GM18502 (cell line): ENCODE measurements around the gene NR2C1.
"Not testable (repeated sequence)": the region's sequence is repeated elsewhere in the genome, so short reads cannot be mapped to it uniquely, and the experiment has no call there.

Experiments used
- ATAC-seq: cut with Tn5 transposase; IDR thresholded peaks from one replicate; pipeline ENCODE4 v1.9.1; 2021; ENCODE audit warnings: mild to moderate bottlenecking; ENCODE audit not compliant: unreplicated experiment, poor library complexity

The NR2C1 gene

GRCh38 chr12:95072900-95073697 is at the start of gene NR2C1:
TSS of gene NR2C1 (minus strand) at chr12:95073618. CDS start at chr12:95067384, 6,234 bp downstream.
- peak; percentile 95 for ATAC-seq

DNA sequence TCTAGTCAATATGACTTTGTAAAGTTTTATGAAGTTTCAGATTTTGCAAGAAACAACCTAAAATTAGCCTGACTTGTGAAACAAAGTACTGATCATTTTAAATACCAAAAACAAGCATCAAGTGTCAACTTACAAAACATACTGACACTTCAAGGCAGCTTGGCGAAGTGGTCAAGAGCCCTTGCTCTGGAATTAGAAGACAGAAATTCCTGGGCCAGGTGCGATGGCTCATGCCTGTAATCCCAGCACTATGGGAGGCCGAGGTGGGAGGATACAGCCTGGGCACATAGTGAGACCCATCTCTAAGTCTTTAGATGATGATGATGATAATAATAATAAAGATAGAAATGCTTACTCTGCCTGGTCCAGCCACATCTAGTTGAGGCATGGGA is 45.4 kb upstream of the NR2C1 start:
- no peak for ATAC-seq

DNA sequence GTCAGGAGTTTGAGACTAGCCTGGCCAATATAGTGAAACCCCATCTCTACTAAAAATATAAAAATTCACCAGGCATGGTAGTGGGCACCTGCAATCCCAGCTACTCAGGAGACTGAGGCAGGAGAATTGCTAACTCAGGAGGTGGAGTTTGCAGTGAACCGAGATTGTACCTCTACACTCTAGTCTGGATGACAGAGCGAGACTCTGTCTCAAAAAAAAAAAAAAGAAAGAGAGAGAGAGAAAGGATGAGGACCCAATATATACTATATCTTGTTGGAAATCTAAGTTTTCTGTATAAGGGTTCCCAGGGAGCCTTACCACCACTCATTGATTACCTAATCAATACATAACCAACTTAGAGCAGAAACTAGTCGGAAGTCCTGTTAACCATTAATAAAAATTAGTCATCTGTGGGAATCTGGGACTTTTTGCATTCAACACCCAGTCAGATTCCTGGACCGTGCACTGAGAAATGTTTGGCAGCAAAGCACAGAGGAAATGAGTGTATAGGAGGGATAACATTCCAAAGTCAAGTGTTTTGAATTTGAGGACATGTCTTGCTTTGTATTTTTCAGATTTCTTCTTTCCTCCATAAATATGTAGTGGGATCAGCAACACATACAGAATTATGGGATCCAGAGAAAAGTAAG is 44.8 kb upstream of the NR2C1 start:
- no peak for ATAC-seq

GRCh38 chr12:95117178-95117599 is 43.8 kb upstream of the NR2C1 start:
- ATAC-seq: peak; percentile 87

DNA sequence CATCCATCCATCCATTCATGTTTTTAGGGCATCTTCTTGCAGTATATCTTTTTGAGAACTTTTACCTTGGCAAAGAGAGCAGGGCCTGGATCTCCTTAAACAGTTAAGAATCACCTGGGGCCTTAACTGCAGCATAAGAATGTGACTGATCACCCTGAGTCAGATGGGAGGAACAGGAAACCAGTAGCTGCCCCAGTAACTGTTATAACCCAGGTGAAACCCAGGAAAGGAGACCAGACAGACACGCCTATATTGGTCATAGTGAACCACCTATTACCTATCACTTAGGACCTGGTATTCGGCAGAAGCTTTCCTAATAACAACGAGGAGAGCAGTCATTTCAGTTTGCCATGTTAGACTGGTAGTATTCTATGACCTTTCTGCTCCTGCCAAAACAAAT is 43.4 kb upstream of the NR2C1 start:
- peak; percentile 74 for ATAC-seq

- no peak for ATAC-seq
Measured at GRCh38 chr12:95116341-95116740, 42.9 kb upstream of the NR2C1 start.

- ATAC-seq: no peak
Measured at GRCh38 chr12:95115641-95116040, 42.2 kb upstream of the NR2C1 start.

GRCh38 chr12:95114766-95115405 is 41.5 kb upstream of the NR2C1 start:
- no peak for ATAC-seq

DNA sequence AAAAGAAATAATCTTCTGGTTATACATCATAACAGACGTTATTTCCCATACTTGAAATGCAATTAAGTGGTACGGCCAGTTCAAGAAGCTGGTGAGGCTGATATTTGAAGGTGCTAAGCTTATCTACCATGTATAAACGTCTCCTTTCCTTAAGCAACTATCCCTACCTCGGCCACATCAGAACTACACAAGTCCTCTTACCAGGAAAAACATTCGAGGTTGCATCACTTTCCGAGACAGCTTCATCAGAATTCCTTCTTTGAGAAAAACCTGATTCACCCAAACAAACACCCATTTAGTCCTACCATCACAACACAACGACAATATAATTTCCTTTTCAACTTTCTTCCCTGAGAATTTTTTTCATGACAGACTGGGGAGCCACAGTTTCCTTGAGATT is 33.9 kb upstream of the NR2C1 start:
- no peak for ATAC-seq

- ATAC-seq: no peak
Measured at GRCh38 chr12:95105540-95105939, 32.1 kb upstream of the NR2C1 start.

GRCh38 chr12:95104919-95105452 is 31.6 kb upstream of the NR2C1 start:
- no peak for ATAC-seq

DNA sequence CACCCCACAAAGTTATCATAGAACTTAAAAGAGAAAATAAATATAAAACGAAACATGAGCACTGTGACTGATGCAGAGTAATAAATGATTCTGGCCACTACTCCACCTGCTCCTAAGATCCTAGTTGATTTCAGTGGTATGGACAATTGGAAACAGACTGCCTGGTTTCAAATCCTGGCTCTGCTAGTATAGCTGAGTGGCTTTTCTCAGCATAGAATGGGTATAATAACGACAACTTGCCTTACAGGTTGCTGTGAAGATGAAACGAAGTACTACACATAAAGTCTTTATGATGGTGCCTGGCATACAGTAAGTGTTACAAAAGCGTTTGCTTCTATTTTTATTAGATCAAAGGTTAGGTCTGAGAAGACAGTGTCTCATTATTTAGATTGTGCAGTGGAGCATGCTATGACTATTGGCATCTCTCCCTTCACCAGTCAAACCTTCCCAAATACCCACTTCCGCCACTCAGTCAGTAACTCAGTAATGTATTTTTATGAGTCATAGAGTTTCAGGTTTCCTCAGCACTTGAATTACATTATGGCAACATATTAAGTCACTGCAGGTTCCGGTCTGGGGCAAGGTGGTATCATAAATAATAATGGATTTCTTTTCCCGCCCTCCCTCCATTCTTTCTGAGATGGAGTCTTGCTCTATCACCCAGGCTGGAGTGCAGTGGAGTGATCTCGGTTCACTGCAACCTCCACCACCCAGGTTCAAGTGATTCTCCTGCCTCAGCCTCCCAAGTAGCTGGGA is 29.7 kb upstream of the NR2C1 start:
- peak; percentile 97 for ATAC-seq

GRCh38 chr12:95101957-95102356 is 28.5 kb upstream of the NR2C1 start:
- not testable (repeated sequence) for ATAC-seq

DNA sequence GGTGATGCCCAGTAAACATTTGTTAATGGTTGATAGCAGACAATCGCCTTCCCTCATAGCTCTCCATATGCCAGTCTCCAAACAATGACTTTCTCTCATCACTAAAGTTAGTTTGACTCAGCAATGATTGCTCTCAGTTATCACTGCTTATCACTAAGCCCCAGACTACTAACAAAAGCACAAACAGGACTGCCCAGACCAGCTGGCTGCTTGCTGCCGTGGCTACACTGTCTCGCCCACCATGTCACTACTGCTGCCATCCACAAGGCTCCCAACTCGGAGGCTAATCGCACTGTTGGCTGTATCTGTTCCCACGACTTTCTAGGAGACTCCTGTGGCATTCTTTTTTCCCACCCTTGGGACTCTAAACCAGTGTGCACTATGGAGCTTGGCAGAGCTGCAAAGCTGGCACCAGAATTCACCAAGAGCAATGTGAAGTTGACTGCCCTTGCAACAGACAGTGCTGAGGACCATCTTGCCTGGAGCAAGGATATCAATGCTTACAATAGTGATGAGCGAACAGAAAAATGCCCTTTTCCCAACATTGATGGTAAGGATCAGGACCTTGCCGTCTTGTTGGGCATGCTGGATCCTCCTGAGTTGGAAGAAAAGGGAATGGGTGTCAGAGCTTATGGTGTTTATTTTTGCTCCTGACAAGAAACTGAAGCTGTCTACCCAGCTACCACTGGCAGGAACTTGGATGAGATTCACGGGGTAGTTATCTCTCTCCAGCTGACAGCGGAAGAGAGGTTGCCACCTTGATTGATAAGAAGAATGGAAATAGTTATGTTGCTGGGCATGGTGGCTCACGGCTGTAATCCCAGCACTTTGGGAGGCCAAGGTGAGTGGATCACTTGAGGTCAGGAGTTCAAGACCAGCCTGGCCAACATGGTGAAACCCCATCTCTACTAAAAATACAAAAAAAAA is 27.1 kb upstream of the NR2C1 start:
- no peak for ATAC-seq

DNA sequence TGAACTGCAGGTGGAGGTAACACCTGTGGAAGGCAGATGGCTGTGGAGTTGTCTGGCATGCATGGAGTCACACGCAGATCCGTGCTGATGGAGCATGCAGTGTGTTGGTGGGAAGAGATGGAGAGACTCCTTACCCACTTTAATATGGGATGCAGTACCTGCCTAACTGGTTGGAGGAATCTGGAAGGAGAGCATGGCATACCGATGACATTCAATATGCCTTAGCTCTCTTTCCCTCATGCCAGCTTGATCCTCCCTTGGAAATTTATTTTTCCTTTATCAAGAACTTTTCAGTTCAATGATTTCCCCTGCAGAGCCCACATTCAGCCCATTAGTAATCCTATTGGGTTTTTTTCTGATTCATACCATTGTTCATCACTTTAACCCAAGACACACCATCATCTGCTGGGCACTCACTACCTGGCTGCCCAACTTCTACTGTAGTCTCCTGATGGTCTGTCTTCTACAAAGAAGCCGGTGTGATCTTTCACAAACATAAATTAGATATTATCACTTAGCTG is 25.9 kb upstream of the NR2C1 start:
- no peak for ATAC-seq

GRCh38 chr12:95096852-95097251 is 23.4 kb upstream of the NR2C1 start:
- no peak for ATAC-seq

GRCh38 chr12:95096378-95096777 is 23.0 kb upstream of the NR2C1 start:
- ATAC-seq: no peak

DNA sequence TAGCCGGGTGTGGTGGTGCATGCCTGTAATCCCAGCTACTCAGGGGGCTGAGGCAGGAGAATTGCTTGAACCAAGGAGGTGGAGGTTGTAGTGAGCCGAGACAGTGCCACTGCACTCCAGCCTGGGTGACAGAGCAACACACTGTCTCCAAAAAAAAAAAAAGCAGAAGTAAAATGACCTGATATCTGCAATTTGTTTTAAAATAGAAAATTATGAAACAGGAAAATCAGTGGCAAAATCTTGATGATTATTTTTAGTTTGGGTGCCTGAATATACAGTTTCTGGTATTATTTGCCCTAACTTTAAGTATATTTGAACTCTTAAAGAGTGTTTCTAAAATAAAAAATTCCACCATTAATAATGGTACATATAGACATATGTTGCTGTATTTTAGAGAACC is 22.4 kb upstream of the NR2C1 start:
- ATAC-seq: not testable (repeated sequence)

- no peak for ATAC-seq
Measured at GRCh38 chr12:95089462-95089861, 16.0 kb upstream of the NR2C1 start.
